ENCODE measurements around the gene DNER.
"Not testable (repeated sequence)": the region's sequence is repeated elsewhere in the genome, so short reads cannot be mapped to it uniquely, and the experiment has no call there.

Gene DNER

DNA sequence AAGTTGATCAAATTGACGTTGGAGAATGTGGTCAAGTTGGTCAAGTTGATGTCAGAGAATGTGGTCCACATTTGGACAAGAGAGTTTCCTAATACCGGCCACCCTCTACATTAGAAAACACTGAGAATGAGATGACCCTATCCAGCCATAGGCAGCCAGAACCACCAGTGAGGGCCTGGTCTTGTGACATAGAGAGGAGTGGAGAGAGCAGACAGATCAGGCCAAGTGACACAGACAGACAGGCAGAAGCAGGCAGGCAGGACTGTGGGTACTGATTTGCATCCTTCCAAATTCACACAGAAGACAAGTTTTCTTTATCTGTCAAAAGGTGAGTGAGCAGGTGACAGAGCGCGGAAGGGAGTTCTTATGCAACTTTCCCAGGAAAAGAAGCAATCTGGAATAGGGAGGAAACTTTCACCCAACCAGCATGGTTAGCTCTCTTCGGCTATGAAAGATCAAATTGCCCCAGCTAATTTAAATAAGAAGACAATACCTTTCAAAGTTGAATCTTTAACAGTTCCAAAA lies 334.2 kb downstream of the DNER start:
- no peak for DNase-seq

DNA sequence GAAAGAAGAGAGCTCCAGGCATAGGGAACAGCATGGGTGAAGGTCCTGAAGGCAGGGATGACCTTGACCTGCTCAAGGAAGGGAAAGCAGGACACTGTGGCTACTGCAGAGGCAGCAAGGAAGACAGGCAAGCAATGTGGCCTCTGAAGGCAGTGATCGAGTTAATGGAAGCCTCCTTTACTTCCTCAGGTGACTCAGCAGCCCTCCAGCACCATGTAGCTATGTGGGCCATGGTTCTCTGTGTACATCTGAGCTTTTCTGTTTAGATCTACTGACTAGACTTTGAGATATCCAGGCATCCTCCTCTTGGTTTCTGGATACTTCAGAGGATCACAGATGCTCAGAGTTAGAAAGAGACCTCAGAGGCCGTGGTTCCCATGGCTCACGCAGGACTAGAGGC lies 336.0 kb downstream of the DNER start:
- DNase-seq: no peak

DNA sequence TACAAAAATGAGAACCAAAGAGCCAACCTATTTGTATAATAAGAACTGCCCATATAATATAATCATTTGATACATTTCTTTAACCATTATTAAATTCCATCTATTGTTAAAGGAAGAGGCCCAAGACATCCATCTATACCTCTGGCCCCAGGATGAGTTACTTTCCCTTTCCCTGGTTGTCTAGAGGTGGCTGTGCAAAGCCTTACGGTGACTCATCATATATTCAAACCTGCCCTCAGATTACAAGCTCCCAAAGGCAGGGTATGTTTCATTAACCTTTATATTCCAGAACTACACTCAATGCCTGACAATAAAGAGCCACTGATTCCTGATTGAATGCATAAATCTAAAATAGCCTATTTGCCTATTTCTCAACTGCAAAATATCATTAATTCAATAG lies 337.5 kb downstream of the DNER start:
- no peak for DNase-seq

DNA sequence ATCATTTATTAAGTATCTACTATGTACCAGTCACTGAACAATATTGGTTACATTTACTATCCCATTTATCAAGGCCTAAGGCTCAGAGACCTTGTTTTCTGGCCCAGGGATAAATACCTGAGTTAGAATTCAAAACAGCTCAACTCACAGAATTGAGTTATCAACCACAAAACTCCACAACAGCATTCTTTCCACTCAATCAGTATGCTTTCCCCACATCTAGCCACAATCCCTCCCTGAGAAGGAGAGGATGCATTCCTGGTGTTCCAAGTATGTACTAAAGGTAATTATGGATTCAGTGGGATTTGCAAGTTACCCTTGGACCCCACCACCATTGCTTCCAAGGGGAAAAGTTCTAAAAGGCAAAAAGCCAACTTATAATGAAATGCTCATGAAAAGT lies 339.1 kb downstream of the DNER start:
- no peak for DNase-seq

DNA sequence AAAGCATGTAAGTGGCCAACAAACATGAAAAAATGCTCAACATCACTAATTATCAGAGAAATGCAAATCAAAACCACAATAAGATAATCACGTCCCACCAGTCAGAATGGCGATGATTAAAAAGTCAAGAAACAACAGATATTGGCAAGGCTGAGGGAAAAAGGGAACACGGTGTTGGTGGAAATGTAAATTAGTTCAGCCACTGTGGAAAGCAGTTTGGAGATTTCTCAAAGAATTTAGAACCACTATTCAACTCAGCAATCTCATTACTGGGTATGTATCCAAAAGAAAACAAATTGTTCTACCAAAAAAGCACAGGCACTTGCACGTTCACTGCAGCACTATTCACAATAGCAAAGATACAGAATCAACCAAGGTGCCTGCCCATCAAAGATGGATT lies 341.0 kb downstream of the DNER start:
- not testable (repeated sequence) for DNase-seq

DNA sequence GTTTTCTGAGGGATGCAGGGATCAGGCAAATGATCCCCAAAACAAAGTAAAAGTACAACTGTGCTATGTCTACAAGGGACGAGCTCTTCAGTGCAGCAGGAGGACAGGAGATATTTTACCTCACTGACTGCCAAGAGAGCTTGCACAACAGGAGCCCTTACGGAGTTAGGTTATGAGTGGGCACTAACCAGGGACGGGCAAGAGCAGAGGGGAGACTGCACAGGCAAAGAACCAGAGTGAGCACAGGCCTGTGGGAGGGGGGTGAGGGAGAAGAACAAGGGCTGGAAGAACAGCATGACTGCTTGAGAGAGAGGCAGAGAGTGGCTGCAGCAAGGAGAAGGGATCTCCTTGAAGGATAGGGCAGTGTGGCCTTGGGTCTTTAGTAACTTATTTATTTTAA lies 342.1 kb downstream of the DNER start:
- DNase-seq: no peak

DNA sequence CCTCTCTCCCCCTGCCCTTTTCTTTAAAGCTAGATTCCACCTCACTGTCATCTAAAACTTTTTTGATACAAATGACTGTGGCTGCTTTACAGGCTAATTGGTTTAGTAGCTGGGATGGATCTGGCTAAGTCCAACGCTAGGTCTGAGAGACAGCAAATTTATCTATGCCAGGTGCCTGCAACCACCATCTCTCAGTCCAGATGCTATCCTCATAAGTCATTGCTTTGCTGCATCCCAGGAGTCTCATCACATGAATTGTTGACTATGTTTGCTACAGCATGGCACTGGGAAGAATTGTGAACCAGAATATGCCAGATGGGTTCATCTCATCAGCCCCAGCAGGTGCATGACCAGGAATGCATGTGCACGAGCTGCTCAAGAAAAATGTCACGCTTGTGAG lies 343.3 kb downstream of the DNER start:
- no peak for DNase-seq

DNA sequence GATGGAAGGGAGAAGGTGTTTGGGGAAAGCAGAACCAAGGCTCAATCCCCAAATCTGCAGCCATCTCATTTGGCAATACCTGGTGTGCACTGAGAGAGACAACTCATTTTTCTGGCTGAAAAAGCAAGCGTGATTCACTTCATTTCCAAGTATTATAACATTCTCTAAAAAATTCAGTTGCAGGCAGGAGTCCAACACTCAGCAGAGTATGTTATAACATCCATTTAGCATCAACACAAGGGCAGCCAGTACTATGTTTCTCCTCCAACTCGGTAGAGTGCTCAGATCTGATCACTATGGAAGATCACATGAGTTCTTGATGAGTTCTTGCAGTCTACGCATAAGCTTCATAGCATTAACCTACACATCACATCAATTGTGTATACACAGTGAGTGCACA lies 343.8 kb downstream of the DNER start:
- no peak for DNase-seq

DNA sequence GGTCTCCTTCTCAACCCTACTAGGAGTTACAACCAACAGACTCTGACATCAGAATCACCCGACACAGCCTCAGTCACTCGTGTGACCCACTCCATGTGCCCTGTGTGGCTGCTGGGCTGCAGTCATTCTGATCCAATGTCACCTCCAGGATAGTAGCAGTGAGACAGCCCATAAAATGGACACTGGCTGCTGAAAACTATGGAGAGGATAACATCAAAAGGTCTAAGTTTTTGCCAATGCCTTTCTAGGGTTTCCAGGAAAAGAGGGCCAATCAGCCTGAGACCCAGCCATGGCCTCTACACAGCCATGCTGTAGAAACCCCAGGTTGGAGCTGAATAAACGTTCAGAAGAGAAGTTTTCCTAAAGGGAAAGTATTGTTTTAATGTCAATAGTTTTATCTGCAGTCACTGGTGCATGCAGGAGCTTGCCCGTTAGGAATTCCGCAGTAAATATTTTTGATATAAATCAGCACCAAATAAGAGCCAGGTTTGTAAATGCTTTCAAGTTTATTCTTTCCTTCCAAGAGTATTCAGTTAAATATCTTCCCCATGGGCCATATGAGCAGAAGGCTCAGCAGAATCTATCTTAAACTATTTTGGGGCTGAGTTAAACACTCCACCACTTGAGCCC lies 351.1 kb downstream of the DNER start:
- DNase-seq: no peak

DNA sequence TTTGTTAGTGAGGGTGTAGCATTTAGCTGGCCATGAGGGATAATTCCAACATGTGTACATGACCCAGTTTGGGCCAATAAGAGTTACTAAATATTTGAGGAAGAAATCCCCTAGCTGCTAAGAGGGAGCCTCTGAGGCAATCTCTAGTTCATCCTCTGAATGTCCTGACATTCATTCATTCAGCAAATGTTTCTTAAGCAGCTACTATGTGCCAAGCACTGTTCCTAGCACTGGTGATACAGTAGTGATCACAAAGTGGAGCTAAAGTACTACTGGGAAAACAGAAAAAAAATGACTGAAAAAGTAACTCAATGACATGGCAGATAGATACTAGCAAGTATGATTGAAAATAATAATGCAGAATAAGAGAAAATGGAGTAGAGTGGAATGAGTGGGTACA lies 363.5 kb downstream of the DNER start:
- DNase-seq: no peak

DNA sequence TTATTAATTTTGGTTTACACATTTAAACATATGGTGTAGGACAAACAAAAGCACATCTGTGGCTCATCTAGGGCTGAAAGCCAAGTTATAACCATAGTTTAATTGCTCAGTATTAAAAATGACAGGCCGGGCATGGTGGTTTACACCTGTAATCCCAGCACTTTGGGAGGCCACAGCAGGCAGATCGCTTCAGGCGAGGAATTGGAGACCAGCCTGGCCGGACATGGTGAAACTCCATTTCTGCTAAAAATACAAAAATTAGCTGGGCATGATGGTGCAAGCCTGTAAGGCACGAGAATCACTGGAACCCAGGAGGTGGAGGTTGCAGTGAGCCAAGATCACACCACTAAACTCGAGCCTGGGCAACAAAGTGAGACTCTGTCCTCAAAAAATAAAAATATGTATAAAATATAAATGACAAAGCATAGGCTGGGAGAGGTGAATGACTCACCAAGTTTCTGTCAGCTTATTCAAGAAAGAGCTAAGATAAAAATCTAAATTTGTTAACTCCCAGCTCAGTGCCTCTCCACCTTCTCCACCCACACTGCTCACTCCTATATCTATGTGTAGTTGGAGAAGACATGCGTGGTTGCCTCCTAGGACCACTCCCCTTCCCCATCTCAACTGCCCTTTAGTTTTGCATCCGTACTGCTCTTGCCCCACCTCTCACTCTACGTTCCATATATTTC lies 364.1 kb downstream of the DNER start:
- DNase-seq: no peak

DNA sequence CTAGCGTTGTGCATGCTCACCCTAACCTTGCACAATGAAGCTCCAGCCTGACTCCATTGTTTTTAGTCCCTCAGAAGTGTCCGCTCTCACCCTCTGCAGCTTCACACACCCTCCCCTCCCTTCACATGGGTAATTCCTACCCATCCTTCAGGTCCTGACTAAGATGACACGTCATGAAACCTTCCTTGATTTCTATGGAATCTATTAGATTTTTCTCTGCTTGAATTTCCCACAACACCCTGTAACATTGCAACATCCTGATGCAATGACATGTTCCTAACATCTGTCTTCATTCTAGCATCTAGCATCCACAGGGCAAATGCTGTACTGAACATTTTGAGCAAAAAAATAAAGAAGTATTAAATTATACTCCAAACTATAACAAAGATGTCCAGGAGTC lies 366.2 kb downstream of the DNER start:
- no peak for DNase-seq

DNA sequence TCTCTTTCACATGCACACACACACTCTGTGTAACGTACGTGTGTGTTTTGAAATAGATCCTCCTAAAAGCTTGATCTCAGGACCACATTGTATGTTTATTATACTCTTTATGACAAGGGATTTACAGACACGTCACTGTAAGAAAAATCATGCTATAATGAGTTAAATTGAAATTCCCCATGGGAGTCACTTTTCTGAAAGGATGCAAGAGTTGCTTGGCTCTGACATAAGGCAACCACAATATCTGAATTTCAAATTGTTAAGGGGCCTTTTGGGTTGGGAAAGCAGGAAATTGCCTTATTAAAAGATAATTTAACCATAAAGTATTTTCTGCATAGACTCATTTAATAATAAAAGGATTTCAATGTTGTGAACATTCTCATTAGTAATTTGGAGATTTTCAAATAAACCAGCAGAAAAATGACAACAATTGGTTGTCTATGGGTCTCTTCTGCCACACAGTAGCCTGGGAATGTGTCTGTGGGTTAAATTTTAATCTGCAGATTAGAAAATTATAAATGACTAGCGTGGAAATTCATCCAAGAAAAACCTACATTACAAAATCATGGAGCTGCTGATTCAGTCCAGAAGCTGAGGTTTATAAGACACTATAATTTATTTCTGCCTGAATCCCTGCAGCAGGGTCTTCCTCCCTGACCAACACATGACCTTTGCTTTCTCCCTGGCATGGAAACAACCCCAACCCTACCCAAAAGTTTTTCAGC lies 367.4 kb downstream of the DNER start:
- DNase-seq: no peak

DNA sequence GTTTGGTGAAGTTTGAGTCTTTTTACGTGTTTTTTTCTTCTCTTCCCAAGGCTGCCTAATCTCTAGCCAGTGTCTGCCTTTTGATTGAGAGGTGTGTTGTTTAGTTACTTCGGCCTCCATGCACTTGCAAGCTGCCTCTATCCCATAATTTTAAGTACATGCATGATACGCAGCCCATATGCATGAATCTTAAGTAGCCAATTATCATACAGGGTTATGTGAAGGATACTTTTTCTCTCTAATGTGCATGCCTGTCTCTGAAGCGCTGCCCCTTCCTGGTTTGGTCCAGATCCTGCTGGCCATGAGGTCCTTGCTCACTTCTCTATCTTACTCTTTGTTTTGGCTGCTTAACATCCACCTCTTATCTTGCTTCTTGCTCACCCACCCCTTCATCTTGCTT lies 369.4 kb downstream of the DNER start:
- no peak for DNase-seq

DNA sequence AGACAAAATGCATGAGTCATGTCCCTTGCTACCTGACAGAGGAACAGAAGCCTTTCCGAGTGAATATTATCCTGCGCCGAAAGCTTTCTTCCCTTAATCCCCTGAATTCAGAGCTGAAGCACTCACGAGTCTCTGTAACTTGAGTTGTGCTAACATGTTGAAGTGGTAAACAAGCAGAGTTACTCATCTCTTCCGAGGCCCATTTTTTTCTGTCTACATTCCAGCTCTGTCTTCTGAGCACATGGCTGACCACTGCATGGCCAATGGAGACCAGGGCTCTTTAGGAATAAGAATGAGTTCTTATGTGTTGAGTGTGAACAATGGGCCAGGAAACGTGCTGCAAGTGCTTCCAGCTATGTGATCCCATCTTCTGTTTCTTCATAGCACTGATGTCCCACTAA lies 370.2 kb downstream of the DNER start:
- no peak for DNase-seq

DNA sequence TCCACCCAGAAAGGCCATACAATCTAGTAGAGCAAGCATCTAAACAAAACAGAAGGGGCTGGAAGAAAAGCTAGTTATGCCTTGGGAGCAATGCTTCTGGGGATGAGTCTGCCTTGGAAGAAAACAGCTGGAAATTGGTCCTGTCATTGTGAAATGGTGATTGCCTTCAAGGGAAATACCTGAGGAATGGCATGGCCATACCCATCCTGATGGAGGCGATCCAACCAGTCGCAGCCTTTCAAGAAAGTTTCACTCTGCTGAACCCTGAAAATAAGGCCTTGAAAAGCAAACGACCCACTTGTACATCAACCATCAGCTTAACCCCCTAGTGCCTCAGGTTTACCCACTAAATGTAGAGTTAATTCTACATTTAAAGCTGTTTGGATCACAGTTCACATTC lies 370.7 kb downstream of the DNER start:
- no peak for DNase-seq

DNA sequence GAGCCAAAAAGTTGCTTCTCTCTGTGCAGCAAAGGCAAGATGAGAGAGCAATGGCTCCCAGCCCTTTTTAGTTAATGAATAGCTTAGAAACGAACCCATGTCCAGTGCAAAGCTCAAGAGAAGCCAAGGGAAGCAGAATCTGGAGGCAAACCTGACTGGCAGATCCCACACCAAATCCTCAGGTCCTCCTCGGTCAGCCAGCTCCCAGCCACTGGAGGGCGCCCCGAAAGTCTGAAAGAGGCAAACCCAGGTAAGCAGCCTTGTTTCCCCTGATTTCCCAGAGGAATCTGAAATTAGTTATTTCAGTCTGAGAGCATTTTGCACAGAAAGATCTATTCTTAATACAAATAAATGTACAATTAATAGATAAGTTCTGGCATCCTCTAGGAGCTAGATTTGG lies 372.0 kb downstream of the DNER start:
- DNase-seq: no peak

DNA sequence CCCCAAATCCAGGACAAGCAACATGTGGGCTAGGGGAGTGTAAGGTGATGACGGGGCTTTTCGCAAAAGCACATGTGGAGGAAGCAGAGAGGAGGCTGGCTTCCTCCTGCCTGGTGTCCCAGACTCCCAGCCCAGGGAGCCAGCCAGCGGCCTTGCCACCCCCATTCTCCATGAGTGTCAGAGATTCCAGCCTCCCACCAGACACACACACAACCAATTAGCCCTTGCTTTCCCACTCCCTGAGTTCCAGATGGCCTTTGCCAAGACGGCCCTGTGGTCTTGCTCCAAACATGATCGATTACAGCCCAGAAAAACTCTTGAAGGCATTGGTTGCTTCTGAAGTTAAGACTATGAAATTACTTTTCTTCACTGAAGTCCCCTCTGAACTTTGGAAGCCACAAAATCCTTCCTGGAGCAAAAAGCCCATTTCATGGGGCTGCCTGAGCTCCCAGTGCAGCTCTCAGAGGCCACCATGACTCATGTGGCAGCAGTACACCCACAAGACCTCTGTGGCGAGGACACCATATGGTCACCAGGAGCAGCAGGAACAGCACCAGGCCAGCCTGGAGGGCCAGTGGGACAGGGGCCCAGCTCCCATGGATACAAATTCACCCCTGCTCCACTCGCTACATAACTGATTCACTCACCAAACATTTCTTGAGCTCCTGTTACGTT lies 374.1 kb downstream of the DNER start:
- DNase-seq: no peak

DNA sequence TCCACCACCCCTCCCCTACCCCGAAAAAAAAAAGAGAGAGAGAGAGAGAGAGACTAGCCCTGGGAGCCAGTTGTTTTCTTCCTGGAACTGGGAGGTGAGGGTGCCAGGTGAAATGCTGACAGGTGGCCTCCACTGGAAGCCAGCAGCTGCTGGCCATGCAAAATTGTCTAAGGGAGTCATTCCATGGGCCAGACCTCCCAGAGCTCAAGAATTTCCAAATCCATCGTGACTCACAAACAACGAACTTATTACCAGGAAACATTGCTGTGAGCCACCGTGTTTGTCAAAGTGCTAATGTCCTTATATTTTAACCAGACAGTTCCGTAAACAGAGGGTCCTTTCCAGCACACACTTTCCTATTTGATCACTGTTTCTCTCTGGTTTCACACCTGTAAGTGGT lies 374.7 kb downstream of the DNER start:
- DNase-seq: no peak

DNA sequence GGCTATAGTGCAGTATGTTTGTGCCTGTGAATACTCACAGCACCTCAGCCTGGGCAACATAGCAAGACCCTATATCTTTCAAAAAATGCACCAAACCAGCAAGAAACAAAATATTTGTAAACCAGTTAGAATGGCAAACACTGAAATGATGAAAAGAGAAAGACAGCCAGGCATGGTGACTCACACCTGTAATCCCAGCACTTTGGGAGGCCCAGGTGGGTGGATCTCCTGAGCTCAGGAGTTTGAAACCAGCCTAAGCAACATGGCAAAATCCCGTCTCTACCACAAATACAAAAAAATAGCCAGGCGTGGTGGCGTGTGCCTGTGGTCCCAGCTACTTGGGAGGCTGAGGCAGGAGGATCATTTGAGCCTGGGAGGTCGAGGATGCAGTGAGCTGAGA lies 375.2 kb downstream of the DNER start:
- DNase-seq: not testable (repeated sequence)

DNA sequence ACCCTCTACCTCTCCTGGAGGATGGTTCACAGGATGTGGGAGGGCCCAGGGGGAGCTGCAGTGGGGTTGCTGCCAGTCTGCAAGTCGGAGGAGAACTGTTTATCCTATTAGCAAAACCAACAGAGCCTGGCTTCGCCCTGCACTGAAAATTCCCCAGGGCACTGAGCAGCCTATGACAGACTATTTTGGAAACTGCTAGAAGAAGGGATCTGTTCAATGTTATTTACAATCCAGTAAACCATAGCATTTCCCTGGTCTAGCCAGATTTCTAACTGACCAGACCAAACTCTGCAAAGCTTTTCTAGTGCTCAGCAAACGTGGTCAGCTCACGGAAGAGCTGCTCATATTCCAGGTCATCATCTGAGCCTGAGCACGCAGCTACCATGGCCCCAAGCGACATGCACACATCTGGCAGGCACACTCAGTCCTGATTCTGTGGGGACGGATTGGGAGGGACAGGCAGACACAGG lies 378.4 kb downstream of the DNER start:
- no peak for DNase-seq

DNA sequence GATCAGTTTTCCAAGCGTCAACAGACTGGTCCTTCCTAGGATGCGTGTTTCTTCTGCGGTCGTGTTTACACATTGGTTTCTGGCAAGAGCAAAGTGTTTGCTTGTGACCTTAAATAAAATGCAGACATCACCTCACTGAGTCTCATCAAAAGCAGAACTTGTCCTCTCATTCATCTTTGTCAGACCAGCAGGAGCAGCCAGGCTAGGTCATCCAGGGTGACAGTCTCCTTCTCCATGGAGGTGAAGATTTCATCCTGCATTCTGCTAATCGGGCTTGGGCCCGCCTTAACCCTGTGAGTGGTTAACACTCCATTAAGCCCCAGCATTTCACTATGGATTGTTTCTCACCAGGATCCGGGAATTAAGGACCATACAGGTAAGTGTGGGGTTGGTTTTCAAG lies 379.0 kb downstream of the DNER start:
- DNase-seq: no peak

DNA sequence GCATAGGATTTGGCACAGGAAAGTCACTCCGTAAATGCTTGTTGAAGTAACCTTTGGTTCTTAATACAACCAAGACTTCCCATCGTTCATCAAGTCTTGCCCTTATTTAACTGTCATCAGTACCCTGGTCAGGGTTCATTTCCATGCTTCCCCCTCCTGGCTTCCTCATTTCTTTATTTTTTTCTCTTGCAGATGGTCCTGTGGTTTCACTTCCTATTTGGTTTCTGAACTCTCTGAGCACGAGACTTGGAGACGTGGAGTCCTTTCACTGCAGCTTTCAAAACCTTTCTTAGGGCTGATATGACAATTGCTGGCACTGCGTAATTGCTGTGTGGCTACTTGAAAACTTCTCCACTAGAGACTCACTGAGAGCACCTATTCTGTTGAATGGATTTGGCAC lies 383.4 kb downstream of the DNER start:
- DNase-seq: no peak

DNA sequence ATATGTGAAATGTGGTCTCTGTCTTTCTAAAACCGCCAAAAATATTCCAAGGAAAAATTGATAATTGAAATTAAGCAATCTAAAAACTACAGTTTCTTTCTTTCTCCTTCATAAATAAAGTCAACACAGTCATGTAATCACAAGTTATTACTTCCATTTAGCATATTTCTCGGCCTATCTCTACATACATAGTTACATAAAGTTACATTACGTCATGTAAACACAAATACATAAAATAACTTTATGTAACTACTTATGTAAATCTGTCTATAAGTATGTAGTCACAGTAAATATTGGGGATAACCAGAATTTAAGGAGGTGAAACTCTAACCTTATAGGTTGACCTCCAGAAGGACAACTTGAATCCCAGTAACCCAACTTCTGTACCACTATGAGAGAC lies 394.8 kb downstream of the DNER start:
- DNase-seq: no peak

Data from stimulated activated CD4-positive, alpha-beta T cell treated with anti-CD3 and anti-CD28 coated beads, Interleukin-4, amount 100 ng/mL, for 24 hours (primary cell).